GM19452 (cell line): Measurements from ENCODE around the gene KLHL18.
"Not testable (repeated sequence)": the region's sequence is repeated elsewhere in the genome, so short reads cannot be mapped to it uniquely, and the experiment has no call there.

Experiments used
- ATAC-seq: cut with Tn5 transposase; IDR thresholded peaks from one replicate; pipeline ENCODE4 v1.9.1; 2021; ENCODE audit not compliant: unreplicated experiment

The KLHL18 gene

DNA sequence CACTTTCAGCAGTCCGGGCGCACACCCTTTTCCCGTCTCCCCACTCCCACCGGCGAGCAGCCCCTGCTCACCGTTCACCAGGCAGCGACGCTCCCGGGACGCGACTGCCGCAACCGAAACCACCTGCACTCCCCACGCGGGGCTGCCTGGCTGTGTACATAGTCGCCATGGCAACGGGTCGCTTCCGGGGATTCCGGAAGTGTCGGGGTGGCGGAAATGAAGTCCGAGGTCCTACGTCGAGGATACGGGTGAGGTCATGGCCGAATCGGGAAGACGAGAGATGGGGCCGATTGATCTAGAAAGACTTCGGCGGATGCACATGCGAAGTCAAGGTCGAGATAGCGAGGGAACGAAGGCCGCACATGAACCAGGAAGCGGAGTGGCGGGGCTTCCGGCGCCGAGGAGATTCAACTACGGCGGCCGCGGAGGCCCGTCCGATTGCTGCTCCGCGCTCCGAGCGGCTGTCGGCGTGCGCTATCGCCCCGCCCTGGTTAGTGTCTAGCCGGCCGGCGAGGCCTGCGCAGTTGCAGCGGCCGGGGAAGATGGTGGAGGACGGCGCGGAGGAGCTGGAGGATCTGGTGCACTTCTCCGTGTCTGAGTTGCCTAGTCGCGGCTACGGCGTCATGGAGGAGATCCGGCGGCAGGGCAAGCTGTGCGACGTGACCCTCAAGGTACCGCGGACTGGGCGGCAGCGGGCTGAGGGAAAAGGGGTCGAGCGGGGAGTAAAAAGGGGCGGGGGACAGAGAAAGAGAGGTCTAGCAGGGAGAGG is at the start of gene KLHL18, which contains the start of gene KIF9:
Gene KLHL18, plus strand, starts transcription at position 521 of the 769 bp plus-strand sequence. Its CDS starts 22 bp downstream, at position 543.
Gene KIF9, minus strand, starts transcription at position 376 of the 769 bp plus-strand sequence. CDS start 5,425 bp downstream, outside the sequence.
- ATAC-seq, result peak; percentile 82

DNA sequence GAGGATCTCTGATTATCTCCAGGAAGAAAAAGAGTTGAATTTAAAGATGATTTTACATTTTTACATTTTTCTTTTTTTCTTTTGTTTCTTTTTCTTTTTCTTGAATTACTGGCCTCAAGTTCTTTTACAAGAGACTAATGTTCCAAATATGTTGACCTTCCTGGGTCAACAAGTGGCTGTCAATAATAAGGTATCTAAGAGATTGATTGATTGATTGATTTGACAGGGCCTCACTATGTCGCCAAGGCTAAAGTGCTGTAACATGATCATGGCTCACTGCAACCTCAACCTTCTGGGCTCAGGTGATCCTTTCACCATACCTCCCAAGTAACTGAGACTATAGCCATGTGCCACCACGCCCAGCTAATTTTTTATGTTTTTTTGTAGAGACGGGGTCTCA is 44.7 kb upstream of the KLHL18 start:
- no peak for ATAC-seq

DNA sequence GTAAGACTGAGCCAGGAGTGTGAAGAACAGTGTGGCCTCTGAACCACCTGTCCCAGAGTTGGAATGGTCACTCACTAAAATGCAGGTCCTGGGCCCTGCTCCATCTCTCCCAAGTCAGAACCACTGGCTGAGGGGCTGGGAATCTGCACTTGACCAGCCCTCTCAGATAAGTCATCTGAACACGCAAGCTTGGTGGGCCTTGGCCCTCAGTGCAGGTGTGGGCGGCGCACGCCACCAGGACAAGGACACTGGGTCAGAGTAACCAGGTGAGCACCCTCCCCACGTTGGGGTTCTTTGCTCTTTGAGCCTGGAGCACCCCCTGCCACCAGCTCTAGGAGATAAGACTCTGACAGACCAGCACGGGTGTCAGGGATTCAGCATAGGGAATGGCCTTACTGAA is 42.8 kb upstream of the KLHL18 start:
- no peak for ATAC-seq

DNA sequence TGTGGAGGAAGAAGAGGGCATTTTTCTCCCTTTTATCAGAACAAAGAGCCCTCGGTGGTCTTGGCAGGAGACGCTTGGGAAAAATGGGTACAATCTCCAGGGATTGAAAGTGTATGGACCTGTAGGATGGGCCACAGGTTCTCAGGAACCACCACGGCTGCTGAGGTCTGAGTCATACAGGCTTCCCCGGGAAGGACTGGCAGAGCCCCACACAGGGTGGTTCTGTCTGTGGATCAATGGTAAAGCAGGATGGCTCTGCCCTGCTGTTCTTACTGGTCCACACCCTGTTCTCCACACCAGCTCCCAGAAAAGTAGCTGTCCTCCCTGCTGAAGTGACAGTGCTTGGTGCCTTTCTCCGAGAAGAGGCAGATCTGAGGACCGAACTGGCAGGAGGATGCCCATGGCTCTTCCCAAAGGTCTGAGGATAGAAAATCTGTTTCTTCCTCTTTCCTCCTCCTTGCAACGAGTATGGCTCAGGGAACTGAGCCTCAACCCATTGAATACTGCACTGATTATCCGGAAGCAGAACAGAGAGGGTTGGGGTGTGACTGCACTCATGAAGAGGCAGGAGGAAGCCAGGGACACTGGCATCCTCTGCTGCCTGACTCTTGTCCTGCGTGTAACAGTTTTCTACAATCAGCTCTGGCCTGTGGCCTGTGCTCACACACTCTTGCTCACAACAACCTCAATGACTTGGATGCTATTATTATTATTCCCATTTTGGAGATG is 39.2 kb upstream of the KLHL18 start:
- ATAC-seq, result no peak

DNA sequence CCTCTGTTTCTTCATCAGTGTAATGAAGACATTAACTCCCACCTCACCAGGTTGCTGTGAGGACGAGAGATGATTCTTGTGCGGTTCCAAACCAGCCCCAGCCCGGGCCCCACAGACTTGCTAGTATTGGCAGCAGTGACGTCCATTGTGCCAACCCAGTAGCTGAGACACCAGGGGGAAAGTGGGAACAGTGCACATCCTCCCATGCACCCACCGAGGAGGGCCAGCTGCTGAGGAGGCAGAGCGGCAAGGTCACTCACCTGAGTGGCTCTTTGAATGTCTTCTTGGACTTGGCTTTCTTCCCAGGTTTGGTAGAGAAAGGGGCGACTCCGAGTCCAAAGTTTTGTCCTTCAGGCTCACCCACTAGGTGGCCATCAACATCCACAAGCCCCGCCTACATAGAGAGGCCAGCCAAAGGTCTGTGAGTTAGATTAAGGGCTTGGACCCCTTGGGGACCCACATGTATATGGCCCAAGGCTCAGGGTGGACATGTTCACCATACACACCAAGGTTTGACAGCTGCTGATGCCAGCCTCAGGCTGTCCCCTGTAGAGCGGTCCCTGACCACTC is 38.1 kb upstream of the KLHL18 start:
- ATAC-seq, result no peak

DNA sequence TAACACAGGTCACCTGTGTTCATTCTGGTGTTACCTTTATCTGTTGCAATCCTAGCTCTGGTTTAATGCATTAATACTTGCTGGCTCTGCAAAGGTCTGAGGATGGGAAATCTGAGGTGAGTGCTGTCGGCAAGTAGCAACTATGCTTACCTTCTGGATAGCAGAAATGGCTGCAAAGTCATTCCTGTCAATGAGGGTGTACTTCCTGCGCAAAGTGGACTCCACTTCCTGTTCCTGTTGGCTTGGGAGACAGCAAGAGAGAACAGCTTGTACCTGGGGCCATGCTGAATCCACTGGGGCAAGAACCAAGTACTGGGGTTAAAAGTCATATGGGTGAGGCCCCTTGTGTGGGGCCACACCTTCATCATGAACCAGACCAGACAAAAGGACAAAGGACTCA is 37.5 kb upstream of the KLHL18 start:
- ATAC-seq, result no peak

DNA sequence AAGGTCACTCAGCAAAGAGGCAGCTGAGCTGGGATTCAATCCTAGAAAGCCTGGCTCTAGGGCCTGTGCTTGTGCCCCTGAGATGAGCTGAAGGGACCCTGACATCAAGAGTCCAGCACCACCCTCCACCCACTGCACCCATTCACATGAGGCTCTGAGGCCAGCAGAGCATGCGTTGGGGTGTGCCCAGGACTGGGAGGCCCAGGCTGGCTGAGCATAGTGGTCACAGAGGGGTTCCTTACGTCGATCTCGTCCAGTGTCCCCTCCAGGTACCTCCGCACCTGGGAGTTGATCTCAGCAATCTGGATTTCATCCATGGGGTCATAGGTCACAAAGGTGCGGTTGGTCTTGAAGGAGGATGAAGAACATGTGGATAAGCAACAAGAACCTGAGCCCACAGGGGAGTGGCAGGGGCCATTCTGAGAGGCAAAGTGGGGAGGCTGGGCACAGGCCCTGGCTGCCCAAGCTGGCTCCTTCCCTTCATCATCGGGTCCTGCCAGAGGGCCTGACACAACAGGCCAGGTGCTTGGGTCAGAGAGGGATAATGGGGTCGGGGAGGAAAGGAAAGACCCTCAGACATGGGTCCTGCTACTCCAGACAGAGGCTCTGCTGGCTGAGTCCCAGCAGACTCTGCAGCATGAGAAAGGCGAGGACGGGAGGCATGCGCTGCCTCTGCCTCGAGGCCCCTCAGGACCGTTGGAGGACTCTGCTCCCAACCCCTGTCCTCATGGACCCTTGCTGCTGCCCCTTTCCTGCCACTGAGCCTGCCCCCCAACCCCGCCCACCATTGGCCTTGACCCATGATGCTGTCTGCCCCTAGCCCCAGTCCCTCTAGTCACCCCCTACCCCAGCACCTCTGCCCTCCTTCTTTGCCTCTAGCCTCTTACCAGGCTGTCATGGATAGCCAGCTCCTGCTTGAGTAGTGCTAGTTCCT is 35.3 kb upstream of the KLHL18 start:
- ATAC-seq, result no peak

DNA sequence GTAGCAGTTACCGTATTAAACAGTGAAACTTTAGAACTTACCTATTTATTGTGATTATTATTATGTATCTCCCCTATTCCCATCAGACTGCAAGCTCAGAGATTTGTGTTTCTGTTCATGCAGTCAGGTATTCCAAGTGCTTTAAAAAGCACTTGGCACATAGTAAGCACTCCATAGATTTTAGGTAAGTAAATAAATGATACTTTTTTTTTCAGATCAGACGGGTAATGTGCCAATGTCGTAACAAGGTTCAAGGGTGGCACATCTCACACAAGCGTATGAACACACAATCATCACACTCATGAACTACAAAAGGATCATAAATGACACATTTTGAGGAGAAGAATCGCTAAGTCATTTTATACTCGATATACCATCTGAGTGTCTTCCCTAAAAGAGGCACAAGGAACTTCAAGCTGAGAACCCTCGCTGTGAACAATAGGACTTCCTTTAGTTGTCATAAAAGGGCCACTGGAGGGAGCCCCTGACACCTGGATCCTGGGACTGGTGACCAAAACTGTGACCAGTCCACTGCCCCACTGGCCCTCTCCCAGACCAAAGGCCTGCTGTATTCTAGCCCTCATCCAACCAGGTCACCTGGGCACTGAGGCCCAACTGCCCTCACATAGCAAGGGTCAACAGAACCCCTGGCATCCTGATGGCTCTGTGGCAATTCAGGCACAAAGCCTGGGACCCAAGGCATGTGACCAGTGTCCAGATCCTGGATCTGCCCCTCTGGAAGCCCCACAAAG is 32.3 kb upstream of the KLHL18 start:
- no peak for ATAC-seq

DNA sequence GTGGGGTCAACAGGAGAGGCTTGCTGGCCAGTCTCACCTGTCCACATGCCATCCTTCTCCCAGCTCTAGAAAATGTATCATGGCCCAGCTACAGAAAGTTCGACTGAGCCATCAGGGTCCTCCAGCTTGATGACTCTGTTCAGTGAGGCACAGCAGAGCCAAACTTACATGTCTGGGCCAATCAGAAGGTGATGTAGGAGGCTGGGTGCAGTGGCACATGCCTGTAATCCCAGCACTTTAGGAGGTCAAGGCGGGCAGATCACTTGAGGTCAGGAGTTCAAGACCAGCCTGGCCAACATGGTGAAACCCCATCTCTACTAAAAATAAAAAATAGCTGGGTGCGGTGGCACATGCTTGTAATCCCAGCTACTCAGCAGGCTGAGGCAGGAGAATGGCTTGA is 31.7 kb upstream of the KLHL18 start:
- not testable (repeated sequence) for ATAC-seq

DNA sequence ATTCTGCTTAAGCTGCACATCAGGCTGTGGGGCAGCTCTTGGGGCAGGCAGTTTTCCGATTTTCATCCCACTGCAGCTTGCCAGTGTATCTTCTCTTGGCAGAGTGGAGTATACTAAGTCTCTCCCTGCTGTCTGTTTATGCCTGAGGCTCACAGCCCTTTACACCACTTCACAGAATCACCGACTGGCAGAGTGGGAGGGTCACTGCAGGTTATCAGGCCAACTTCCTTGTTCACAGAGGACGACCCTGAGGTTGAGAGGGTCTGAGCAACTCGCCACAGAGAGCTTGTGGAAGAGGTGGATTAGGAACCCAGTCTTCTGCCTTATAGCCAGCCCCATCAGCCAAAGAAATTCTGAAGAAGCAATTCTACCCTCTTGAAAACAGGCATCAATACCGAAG is 31.1 kb upstream of the KLHL18 start:
- no peak for ATAC-seq

DNA sequence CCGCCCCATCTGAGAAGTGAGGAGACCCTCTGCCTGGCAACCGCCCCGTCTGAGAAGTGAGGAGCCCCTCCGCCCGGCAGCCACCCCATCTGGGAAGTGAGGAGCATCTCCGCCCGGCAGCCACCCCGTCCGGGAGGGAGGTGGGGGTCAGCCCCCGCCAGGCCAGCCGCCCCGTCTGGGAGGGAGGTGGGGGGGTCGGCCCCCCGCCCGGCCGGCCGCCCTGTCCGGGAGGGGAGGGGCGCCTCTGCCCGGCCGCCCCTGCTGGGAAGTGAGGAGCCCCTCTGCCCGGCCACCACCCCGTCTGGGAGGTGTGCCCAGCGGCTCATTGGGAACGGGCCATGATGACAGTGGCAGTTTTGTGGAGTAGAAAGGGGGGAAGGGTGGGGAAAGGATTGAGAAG is 26.4 kb upstream of the KLHL18 start:
- not testable (repeated sequence) for ATAC-seq

DNA sequence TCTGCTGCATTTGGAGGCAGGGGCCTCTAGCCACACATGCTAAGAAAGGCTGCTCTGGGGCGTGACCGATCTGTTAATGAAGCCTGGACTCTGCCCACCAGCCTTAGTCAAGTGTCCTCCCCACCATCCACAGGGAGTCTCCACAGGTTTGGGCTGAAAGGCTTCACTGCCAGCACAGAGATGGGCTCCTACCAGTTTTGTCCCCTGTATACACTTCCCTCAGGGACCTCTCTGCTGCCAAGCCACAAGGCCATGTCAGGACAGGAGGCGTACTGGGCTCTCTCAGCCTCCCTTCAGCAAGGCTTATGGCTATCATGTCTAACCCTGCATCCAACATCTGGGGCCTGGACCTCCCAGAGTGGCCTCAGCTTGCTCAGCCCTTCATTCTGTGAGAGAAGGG is 23.6 kb upstream of the KLHL18 start:
- no peak for ATAC-seq

DNA sequence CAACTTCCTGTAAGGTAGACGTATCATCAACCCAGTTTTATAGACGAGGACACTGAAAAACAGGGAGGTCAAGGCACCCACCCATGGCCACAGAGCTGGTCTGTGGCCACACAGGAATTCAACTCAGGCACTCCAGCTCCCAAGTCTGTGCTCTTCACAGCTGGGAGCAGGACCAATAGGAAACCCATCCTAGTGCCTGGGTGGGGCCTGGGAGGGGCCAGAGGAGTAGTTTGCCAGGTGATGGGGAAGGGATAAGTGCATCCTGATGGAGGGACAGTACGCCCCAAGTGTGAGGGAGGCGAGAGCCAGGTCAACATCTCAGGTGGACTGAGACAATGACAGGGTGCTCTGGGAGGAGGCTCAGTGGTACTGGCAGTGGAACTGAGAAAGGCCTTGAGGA is 22.1 kb upstream of the KLHL18 start:
- ATAC-seq, result no peak

DNA sequence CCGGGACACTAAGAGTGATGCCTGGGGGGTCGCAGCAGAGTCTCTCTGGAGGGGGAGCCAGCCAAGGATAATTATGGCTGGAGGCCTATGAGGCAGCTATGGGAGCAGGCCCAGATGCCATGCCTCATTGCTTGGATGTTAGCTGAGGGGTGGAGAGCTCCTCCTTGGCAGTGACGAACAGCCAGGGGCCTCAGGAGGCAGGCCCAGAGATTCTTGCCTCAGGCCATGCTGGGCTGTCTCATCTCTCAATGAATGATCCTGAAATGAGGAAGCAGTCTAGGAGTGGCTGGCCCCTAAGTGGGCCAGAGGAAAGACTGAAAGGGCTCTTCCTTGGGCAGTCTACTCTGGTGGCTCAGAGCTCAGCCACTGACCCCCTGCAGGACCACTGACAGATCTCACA is 21.4 kb upstream of the KLHL18 start:
- no peak for ATAC-seq

DNA sequence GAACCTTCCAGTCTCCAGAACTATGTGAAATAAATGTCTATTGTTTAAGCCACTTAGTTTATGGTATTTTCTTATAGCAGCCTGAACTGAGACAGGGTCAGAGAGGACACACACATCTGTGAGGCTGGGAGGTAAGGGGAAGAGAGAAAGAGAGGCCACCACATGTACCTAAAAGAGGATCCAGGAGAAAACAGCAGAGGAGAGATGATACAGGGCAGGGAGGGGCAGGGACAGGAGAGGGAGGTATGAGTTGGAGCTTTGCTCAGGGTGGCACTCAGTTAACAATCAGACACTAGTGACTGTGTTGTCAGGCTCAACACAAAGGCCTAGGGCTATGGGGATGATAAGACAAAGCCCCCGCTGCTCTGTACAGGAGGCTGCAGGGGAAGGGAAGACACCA is 17.7 kb upstream of the KLHL18 start:
- no peak for ATAC-seq

DNA sequence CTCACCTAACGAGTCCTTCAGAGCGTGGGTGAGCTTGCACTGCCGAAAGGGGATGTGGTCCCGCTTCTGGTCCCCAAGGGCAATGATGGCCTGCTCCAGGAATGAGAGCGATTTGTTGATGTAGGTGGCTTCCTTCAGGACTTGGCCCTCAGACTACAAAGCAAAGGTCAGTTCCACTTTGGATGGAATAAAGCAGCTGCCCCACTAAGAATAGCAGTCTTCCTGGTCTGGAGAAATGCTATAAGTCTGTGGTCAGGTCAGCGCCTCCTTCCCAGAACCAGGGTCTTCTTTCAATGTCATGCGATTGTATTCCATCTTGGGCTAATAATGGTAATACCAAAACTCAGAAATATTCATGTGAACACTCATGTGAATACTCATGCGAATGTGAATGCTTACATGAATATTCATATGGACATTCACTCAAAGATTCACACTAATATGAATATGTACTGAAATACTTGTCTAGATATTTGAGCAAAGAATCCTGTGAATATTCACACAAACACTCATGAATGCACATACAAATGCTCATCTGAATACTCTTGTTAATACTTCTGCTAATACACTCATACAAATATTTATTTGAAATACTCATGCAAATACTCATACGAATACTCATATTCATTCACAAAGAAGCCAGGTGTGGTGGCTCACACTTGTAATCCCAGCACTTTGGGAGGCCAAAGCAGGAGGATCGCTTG is 16.9 kb upstream of the KLHL18 start:
- no peak for ATAC-seq

DNA sequence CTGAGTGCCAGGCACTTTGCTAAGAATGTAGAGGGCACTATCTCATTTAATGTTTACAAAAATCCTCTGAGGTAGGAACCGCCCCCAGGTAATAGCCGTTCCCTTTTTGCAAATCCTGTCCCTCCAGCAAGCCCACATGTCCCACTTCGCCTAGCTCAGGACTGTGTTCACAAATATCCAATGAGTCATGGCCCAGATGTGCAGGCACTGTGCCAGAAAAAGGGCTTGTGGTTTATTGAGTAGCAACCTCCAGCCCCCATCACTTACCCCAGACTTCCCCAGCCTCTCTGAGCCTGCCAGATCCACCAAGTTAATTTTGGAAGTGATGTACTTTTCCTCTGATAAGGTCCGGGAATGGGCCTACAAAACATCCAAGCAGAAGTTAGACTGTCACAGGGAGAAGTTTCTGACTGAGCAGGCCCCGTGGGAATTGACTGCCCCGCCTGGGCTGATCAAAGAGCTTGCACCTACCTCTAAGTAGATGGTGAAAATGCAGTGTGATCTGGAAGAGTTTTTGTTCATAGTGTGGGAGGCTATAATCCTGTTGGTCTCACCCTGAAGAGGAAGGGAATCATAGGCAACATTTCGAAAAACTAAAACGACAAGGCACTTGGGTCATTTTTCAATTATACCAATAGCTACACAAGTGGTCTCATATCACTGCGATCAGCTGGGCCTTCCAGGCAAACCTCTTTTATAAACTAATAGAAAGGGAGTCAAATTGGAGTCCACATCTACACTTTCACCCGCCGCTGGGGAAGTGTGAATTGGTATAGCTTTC is 15.8 kb upstream of the KLHL18 start:
- no peak for ATAC-seq

DNA sequence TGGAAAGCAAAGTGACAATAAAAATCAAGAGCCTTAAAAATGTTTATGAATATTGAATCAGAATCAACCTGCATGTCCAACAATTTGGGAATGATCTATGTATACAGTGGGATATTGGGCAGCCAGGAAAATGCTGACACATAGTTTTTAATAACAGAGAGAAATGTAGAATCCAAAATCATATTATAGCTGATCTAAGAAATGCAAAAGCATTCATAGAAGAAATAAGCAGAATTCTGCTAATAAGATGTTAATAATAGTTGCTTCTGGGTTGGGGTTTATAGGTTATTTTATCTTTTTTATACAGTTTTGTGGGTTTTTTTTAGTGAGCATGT is 15.3 kb upstream of the KLHL18 start:
- no peak for ATAC-seq

DNA sequence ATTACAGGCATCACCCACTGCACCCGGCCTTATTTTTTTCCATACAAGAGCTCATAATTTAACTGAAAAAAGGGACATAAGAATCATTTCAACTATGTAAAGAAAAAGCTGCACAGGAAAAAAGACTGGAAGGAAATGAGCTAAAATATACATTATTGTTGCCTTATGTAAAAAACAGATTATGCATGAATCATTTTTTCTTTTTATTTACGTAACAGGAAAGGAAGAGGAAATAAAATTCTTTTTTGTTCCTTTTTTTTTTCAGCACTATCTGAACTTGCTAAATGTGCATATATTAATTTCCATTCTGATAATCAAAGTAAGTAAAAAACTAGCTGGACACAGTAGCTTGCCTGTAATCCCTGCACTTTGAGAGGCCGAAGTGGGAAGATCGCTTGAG is 12.2 kb upstream of the KLHL18 start:
- ATAC-seq, result no peak
